ENCODE measurements around the gene HSPA9. TPM values are rescaled to one million over a fixed set of nuclear protein-coding genes. Genes with fewer than 3 reads are reported as not detected.

Gene HSPA9
- total and polyA plus RNA-seq, 2 of the 13 experiments (the other 11 are each of a cell fraction or from before 2014, with no cell fraction given): 165 to 478 TPM

GRCh38 chr5:138539791-138540190 is 35.4 kb downstream of the HSPA9 start (continued):
- TF ChIP-seq ZNF770 (CRISPR knock-in tag; IDR thresholded peaks at IDR 0.05): no peak
- TF ChIP-seq CSRNP1 (CRISPR knock-in tag; IDR thresholded peaks at IDR 0.05): no peak
- no peak for TF ChIP-seq ZMAT5 (CRISPR knock-in tag; IDR thresholded peaks at IDR 0.05; ENCODE audit: borderline replicate concordance, low read depth)

- Histone ChIP-seq H3K9me3 (ENCODE audit: low read length) (no peaks in the 10 kb centered on the region), H3K79me2 (ENCODE audit: insufficient read depth, low read length) (peaks cover 83% of the 10 kb centered on the region), H3K36me3 (replicated peaks in 1 of 2; ENCODE audit: control insufficient read depth in 1 of 2, insufficient read depth in 2 of 2, low read length in 2 of 2) (peaks cover 0 to 1% of the 10 kb centered on the region in 2 experiments; a peak in 1 of 5 replicates), H3K4me3 (replicated peaks in 1 of 3; ENCODE audit: insufficient read depth in 1 of 3, low read depth in 2 of 3, low read length in 3 of 3) (peak overlapping the region in 2 of 3 experiments; percentile 3 to 27; a peak in 3 of 6 replicates), H2AFZ (ENCODE audit: low read length) (no peak overlapping the region), H3K9ac (ENCODE audit: insufficient read depth, low read depth, low read length) (no peak overlapping the region), H3K4me1 (ENCODE audit: insufficient read depth, low read length) (peaks cover 70% of the 10 kb centered on the region), H4K20me1 (ENCODE audit: insufficient read depth, low read length) (peaks cover 30% of the 10 kb centered on the region), H3K27ac (ENCODE audit: extremely low read length, insufficient read depth, low read length) (no peak overlapping the region), H3K4me2 (ENCODE audit: low read depth, low read length) (peak overlapping the region; percentile 91), H3K27me3 (ENCODE audit: control insufficient read depth in 1 of 2, insufficient read depth in 2 of 2, low read length in 2 of 2) (no peaks in the 10 kb centered on the region; a peak in 1 of 5 replicates)
- intact Hi-C loops (cut with micrococcal nuclease; ENCODE audit: unreplicated experiment): no loop called here
- CTCF ChIA-PET (ENCODE audit: low intra/inter-chr PET ratio, low total read pairs): no interaction called here
- ATAC-seq: no peak
- BruUV-seq (replicated peaks): no TSS peak
- 63% methylated on average over 2 of the region's 2 CpGs for WGBS (ENCODE audit: low lambda C conversion rate)
- POLR2A ChIA-PET: no interaction called here
- TF ChIP-seq ZFY (CRISPR knock-in tag; IDR thresholded peaks at IDR 0.05) (no peak), RBFOX2 (IDR thresholded peaks at IDR 0.05; ENCODE audit: low read depth, low read length) (peak; percentile 38), POLR2AphosphoS5 (IDR thresholded peaks at IDR 0.05; ENCODE audit: low read depth, low read length) (peak; percentile 24; the same call in 1 of the 2 replicates), ZBED4 (CRISPR knock-in tag; IDR thresholded peaks at IDR 0.05; ENCODE audit: borderline replicate concordance) (no peak), PATZ1 (CRISPR knock-in tag; IDR thresholded peaks at IDR 0.05) (no peak), ZNF660 (CRISPR knock-in tag; IDR thresholded peaks at IDR 0.05; ENCODE audit: borderline replicate concordance, low read depth) (no peak)
- DNase-seq (ENCODE audit: low spot score): no peak
- FAIRE-seq: no peak
- in situ Hi-C loops (cut with HindIII; ENCODE audit: extremely low pct_ligation_motif_present, low pct_unique_long_range_greater_than_20kb): no loop called here
Measured at GRCh38 chr5:138538943-138539627, 36.1 kb downstream of the HSPA9 start.
